Measurements from ENCODE around the gene RABEP2. TPM values are rescaled to one million over a fixed set of nuclear protein-coding genes. Genes with fewer than 3 reads are reported as not detected.

RABEP2 gene
- total and polyA plus RNA-seq, 9 of the 15 experiments (the other 6 are each of a cell fraction or from before 2014, with no cell fraction given): 0.15 to 13.4 (median 3.5) TPM

DNA sequence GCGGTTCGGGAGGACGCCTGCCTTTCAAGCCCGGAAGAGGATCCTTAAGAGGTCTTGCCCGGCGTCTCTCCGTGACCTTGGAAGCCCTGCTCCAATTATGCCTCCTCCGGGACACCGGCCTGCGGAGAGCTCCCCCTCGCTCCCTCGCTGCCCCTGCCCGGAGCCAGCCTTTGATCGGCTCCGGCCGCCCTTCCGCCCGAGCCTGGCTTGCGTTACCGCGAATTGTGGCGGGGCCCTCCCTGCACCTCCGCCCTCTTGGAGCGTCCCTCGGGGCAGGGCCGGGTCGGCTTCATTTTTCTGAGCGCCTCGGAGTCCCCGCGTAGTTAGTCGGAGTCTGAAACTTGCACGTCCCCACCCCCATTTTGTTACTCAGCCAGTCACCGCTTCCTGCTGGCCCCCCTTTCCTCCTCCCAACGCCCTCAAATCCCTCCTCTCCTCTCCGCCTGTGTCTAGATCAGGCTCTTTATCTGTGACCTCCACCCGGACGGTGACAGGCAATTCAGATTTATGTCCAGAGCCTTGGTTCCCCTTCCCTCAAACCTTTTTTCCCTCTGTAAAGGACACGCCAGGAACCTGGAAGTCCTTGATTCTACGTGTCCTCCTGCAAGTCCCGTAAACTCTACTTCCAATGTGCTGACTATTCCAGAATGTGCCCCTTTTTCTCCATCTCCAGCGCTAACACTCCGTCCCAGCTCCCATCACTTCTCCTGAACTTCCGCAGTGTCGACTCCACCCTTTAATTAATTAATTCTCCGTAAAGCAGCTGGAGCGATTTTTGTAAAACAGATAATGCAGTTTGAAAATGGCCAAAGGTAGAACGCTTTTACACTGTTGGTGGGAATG, 569 bp upstream of the RABEP2 start (continued):
- TF ChIP-seq, protein P1, sequence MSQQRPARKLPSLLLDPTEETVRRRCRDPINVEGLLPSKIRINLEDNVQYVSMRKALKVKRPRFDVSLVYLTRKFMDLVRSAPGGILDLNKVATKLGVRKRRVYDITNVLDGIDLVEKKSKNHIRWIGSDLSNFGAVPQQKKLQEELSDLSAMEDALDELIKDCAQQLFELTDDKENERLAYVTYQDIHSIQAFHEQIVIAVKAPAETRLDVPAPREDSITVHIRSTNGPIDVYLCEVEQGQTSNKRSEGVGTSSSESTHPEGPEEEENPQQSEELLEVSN (IDR thresholded peaks at IDR 0.05; ENCODE audit: borderline replicate concordance in 1 of 2, extremely low read depth in 1 of 2, insufficient read depth in 1 of 2, insufficient read length in 1 of 2, low read depth in 1 of 2, low read length in 1 of 2, poor library complexity in 1 of 2, severe bottlenecking in 1 of 2): peak in 1 of 2 experiments; percentile 53
- TF ChIP-seq RHOXF2B (CRISPR knock-in tag; conservative IDR thresholded peaks at IDR 0.05): peak; percentile 87; the same call in 1 of the 2 replicates
- TF ChIP-seq, protein P2, sequence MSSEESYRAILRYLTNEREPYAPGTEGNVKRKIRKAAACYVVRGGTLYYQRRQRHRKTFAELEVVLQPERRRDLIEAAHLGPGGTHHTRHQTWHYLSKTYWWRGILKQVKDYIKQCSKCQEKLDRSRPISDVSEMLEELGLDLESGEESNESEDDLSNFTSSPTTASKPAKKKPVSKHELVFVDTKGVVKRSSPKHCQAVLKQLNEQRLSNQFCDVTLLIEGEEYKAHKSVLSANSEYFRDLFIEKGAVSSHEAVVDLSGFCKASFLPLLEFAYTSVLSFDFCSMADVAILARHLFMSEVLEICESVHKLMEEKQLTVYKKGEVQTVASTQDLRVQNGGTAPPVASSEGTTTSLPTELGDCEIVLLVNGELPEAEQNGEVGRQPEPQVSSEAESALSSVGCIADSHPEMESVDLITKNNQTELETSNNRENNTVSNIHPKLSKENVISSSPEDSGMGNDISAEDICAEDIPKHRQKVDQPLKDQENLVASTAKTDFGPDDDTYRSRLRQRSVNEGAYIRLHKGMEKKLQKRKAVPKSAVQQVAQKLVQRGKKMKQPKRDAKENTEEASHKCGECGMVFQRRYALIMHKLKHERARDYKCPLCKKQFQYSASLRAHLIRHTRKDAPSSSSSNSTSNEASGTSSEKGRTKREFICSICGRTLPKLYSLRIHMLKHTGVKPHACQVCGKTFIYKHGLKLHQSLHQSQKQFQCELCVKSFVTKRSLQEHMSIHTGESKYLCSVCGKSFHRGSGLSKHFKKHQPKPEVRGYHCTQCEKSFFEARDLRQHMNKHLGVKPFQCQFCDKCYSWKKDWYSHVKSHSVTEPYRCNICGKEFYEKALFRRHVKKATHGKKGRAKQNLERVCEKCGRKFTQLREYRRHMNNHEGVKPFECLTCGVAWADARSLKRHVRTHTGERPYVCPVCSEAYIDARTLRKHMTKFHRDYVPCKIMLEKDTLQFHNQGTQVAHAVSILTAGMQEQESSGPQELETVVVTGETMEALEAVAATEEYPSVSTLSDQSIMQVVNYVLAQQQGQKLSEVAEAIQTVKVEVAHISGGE (CRISPR knock-in tag; IDR thresholded peaks at IDR 0.05): peak in 2 of 3 experiments; percentile 41 to 91; a peak in 3 of 6 replicates
- TF ChIP-seq, protein P3, sequence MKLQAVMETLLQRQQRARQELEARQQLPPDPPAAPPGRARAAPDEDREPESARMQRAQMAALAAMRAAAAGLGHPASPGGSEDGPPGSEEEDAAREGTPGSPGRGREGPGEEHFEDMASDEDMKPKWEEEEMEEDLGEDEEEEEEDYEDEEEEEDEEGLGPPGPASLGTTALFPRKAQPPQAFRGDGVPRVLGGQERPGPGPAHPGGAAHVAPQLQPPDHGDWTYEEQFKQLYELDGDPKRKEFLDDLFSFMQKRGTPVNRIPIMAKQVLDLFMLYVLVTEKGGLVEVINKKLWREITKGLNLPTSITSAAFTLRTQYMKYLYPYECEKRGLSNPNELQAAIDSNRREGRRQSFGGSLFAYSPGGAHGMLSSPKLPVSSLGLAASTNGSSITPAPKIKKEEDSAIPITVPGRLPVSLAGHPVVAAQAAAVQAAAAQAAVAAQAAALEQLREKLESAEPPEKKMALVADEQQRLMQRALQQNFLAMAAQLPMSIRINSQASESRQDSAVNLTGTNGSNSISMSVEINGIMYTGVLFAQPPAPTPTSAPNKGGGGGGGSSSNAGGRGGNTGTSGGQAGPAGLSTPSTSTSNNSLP (IDR thresholded peaks at IDR 0.05; ENCODE audit: borderline replicate concordance, low read depth, low read length): no peak
- peak; percentile 77; the same call in 1 of the 2 replicates for TF ChIP-seq NFRKB (IDR thresholded peaks at IDR 0.05; ENCODE audit: low read depth)
- TF ChIP-seq LEF1 (IDR thresholded peaks at IDR 0.05): peak; percentile 96
- no peak for TF ChIP-seq NR3C1 (CRISPR knock-in tag; IDR thresholded peaks at IDR 0.05)
- TF ChIP-seq, protein P4, sequence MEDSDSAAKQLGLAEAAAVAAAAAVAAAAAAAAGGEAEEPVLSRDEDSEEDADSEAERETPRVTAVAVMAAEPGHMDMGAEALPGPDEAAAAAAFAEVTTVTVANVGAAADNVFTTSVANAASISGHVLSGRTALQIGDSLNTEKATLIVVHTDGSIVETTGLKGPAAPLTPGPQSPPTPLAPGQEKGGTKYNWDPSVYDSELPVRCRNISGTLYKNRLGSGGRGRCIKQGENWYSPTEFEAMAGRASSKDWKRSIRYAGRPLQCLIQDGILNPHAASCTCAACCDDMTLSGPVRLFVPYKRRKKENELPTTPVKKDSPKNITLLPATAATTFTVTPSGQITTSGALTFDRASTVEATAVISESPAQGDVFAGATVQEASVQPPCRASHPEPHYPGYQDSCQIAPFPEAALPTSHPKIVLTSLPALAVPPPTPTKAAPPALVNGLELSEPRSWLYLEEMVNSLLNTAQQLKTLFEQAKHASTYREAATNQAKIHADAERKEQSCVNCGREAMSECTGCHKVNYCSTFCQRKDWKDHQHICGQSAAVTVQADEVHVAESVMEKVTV (CRISPR knock-in tag; IDR thresholded peaks at IDR 0.05): peak; percentile 8; the same call in 1 of the 2 replicates
- TF ChIP-seq, protein P5, sequence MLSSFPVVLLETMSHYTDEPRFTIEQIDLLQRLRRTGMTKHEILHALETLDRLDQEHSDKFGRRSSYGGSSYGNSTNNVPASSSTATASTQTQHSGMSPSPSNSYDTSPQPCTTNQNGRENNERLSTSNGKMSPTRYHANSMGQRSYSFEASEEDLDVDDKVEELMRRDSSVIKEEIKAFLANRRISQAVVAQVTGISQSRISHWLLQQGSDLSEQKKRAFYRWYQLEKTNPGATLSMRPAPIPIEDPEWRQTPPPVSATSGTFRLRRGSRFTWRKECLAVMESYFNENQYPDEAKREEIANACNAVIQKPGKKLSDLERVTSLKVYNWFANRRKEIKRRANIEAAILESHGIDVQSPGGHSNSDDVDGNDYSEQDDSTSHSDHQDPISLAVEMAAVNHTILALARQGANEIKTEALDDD (IDR thresholded peaks at IDR 0.05): peak; percentile 65; the same call in 1 of the 2 replicates
- TF ChIP-seq, protein P6, sequence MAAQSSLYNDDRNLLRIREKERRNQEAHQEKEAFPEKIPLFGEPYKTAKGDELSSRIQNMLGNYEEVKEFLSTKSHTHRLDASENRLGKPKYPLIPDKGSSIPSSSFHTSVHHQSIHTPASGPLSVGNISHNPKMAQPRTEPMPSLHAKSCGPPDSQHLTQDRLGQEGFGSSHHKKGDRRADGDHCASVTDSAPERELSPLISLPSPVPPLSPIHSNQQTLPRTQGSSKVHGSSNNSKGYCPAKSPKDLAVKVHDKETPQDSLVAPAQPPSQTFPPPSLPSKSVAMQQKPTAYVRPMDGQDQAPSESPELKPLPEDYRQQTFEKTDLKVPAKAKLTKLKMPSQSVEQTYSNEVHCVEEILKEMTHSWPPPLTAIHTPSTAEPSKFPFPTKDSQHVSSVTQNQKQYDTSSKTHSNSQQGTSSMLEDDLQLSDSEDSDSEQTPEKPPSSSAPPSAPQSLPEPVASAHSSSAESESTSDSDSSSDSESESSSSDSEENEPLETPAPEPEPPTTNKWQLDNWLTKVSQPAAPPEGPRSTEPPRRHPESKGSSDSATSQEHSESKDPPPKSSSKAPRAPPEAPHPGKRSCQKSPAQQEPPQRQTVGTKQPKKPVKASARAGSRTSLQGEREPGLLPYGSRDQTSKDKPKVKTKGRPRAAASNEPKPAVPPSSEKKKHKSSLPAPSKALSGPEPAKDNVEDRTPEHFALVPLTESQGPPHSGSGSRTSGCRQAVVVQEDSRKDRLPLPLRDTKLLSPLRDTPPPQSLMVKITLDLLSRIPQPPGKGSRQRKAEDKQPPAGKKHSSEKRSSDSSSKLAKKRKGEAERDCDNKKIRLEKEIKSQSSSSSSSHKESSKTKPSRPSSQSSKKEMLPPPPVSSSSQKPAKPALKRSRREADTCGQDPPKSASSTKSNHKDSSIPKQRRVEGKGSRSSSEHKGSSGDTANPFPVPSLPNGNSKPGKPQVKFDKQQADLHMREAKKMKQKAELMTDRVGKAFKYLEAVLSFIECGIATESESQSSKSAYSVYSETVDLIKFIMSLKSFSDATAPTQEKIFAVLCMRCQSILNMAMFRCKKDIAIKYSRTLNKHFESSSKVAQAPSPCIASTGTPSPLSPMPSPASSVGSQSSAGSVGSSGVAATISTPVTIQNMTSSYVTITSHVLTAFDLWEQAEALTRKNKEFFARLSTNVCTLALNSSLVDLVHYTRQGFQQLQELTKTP (IDR thresholded peaks at IDR 0.05; ENCODE audit: low read depth in 1 of 2, partially characterized antibody in 2 of 2): peak in 1 of 2 experiments; percentile 77
- TF ChIP-seq ZC3H8 (IDR thresholded peaks at IDR 0.05): no peak
